Stomach (tissue), 9 donors: Measurements from ENCODE around the gene CR1L. TPM values are rescaled to one million over a fixed set of nuclear protein-coding genes. Genes with fewer than 3 reads are reported as not detected.
"Not testable (repeated sequence)": the region's sequence is repeated elsewhere in the genome, so short reads cannot be mapped to it uniquely, and the experiment has no call there.

ENCODE experiments used
- DNase-seq, 2 donors: peaks; one replicate each; pipeline versions ENCODE4 v3.0.0 to v3.0.0-alpha.2; 2013 to 2019
- H3K27ac ChIP-seq, 5 donors: fragments of 200-600 bp in 4 of 5; sonication (generic) in 4 of 5; one replicate each; pipeline ENCODE4 v1.5.1; 2013 to 2019; ENCODE audit warnings: mild to moderate bottlenecking in 1 of 5, moderate library complexity in 1 of 5
- H3K27me3 ChIP-seq, 3 donors: fragments of 200-600 bp; sonication (generic); one replicate each; pipeline ENCODE4 v1.5.1; 2017 to 2019; ENCODE audit warnings: mixed run types in 1 of 3
- H3K36me3 ChIP-seq, 4 donors: fragments of 200-600 bp; sonication (generic); 1 replicate in 3 of 4; 2 replicates in 1 of 4; pipeline ENCODE4 v1.5.1; 2016 to 2019
- H3K4me1 ChIP-seq, 4 donors: fragments of 200-600 bp; sonication (generic); one replicate each; pipeline ENCODE4 v1.5.1; 2016 to 2019
- H3K4me3 ChIP-seq, 4 donors: fragments of 200-600 bp; sonication (generic) in 3 of 4; one replicate each; pipeline ENCODE4 v1.5.1; 2016 to 2019; ENCODE audit warnings: mild to moderate bottlenecking in 1 of 4
- H3K9me3 ChIP-seq, 4 donors: fragments of 200-600 bp; sonication (generic); one replicate each; pipeline ENCODE4 v1.5.1; 2016 to 2019
- CTCF ChIP-seq, 7 experiments: fragments of 450-650 bp in 4 of 7; fragments of 200-600 bp in 3 of 7; sonication (generic) in 3 of 7; IDR thresholded peaks; one replicate each; pipeline ENCODE4 v1.5.1; 2016 to 2019; ENCODE audit warnings: antibody characterized with exemption in 7 of 7, control low read depth in 2 of 7, mild to moderate bottlenecking in 1 of 7
- EP300 ChIP-seq: sonication (generic); formaldehyde crosslinking; IDR thresholded peaks from one replicate; pipeline ENCODE4 v1.6.1; 2017; ENCODE audit warnings: antibody characterized with exemption
- POLR2A ChIP-seq, 4 donors: fragments of 450-650 bp; IDR thresholded peaks; one replicate each; pipeline ENCODE4 v1.6.1; 2016; ENCODE audit warnings: antibody characterized with exemption in 4 of 4, control low read depth in 2 of 4, mild to moderate bottlenecking in 1 of 4, moderate library complexity in 1 of 4
- POLR2AphosphoS5 ChIP-seq, 3 donors: sonication (generic); formaldehyde crosslinking; IDR thresholded peaks; one replicate each; pipeline ENCODE4 v1.6.1; 2016; ENCODE audit warnings: antibody characterized with exemption in 3 of 3
- WGBS, 5 donors: extraction: QIAGEN DNeasy Blood & Tissue Kit in 3 of 5; methylation state at CpG; one replicate each; pipeline versions ENCODE4 v1.1.5 to v1.1.7; 2013 to 2018; 5-methylcytosine and 5-hydroxymethylcytosine counted together
- intact Hi-C: fragments of 100-400 bp; cut with DNase I; formaldehyde crosslinking; loops from one replicate; pipeline ENCODE4 v1.15.1; 2023; ENCODE audit warnings: low total_unique reads
- polyA plus RNA-seq, 3 donors: library from polyadenylated mRNA; stranded (reverse); fragments of 200-250 nt; gene quantifications; one replicate each; pipeline ENCODE4 v1.2.3, GENCODE V29; 2013
- small RNA-seq, 4 donors: library from RNA; depleted of rRNA; stranded (forward); fragments of <200 nt; gene quantifications; one replicate each; pipeline ENCODE3, GENCODE V24; 2016
- total RNA-seq, 5 donors: library from RNA; depleted of rRNA; stranded (reverse); fragments of >200 nt; gene quantifications; one replicate each; pipeline versions ENCODE4 v1.1.0 to v1.2.3, GENCODE V29; 2014 to 2016
- donor health status: healthy with polysubstance abuse.
- donor health status: Bipolar disorder and iron deficiency.
- donor health status: healthy.

Gene CR1L
- total and polyA plus RNA-seq, 8 donors: 1.7 TPM; not detected in 7

DNA sequence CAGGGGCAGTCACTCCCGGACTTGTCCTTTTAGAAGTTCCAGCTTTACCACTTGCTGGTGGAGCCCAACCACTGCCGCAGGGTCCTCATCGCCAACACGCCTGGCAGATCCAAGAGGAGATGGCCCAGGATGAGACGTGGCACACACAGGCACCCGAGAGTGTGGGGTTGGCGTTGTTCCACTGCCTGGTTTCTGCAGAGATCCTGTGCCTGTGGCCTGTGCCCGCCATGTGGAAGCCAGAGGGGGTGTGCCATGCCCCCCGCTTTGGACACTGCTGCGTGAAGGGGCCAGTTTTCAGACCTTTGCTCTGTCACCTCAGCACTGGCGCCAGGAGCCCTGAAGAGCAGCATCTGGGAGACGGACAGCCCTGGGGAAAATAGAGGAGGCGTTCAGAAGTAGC lies 117.7 kb downstream of the CR1L start:
- intact Hi-C loops: no loop called here
- H3K4me3 ChIP-seq: no peak overlapping the region
- no peak for DNase-seq
- 95 to 98% (median 96%) methylated on average over 13 of the region's 13 CpGs for WGBS, 5 donors
- H3K9me3 ChIP-seq: no peaks in the 10 kb centered on the region
- no peak overlapping the region for H3K27ac ChIP-seq
- TF ChIP-seq POLR2A (IDR thresholded peaks at IDR 0.05): no peak
- no peaks in the 10 kb centered on the region for H3K27me3 ChIP-seq
- peaks cover 0 to 3% (median under 1%) of the 10 kb centered on the region in 4 donors for H3K4me1 ChIP-seq
- peaks cover 46 to 95% (median 94%) of the 10 kb centered on the region in 4 donors for H3K36me3 ChIP-seq

GRCh38 chr1:207763091-207763490 lies 118.2 kb downstream of the CR1L start:
- TF ChIP-seq POLR2AphosphoS5 (IDR thresholded peaks at IDR 0.05): no peak
- TF ChIP-seq POLR2A (IDR thresholded peaks at IDR 0.05): no peak
- TF ChIP-seq CTCF (IDR thresholded peaks at IDR 0.05): no peak
- no peak for TF ChIP-seq EP300
- H3K9me3 ChIP-seq: no peaks in the 10 kb centered on the region
- no peak for DNase-seq
- H3K36me3 ChIP-seq: peaks cover 46 to 95% (median 94%) of the 10 kb centered on the region in 4 donors
- intact Hi-C loops: no loop called here
- H3K4me1 ChIP-seq: no peaks in the 10 kb centered on the region
- no peaks in the 10 kb centered on the region for H3K27me3 ChIP-seq
- H3K27ac ChIP-seq: no peak overlapping the region
- WGBS, 5 donors: 95 to 97% (median 95%) methylated on average over 6 to 10 of the region's 10 CpGs
- H3K4me3 ChIP-seq: no peak overlapping the region

DNA sequence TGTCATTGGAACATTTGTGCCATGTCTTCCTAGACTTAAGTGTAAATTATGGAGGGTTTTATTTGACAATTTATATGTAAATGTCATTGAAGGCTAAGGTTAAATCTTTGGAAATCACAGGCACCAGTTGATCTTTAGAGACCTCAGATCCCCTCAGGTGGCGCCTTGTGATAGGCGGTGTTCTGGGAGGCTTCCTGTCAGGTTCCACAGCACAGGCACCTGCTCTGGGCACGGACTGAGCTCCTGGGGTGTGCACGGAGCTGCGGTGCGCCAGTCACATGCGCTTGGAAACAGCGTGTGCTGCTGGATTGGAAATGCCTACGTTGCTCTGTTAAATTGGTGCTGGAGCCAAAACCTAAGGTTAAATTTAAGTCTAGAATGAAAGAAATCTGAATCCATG lies 119.0 kb downstream of the CR1L start:
- Histone ChIP-seq H3K4me3 (no peak overlapping the region), H3K27me3 (no peaks in the 10 kb centered on the region), H3K4me1 (no peaks in the 10 kb centered on the region), H3K27ac (no peak overlapping the region), H3K36me3 (peaks cover 39 to 95% (median 94%) of the 10 kb centered on the region in 4 donors), H3K9me3 (no peaks in the 10 kb centered on the region)
- intact Hi-C loops: no loop called here
- no peak for DNase-seq
- TF ChIP-seq POLR2A (IDR thresholded peaks at IDR 0.05): no peak
- no peak for TF ChIP-seq EP300
- TF ChIP-seq POLR2AphosphoS5 (IDR thresholded peaks at IDR 0.05): no peak
- no peak for TF ChIP-seq CTCF (IDR thresholded peaks at IDR 0.05)
- WGBS, 5 donors: 87 to 95% (median 88%) methylated on average over 9 of the region's 9 CpGs

DNA sequence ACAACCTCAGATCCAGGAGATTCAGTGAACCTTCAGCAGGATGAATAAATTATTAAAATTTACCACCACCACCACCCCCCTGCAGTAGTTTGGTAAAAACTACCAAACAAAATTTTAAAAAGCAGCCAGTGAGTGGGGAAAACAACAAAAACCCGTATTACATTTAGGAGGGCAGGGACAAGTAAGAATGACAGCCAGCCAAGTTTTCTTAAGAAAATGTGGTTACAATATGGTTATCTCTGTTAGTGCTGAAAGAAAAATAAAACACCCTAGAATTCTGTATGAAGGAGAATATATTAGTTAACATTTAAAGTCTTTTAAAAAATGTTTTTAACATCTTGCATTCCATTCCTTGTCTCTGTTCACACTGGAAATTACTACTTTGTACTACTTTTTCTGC lies 121.6 kb downstream of the CR1L start:
- TF ChIP-seq EP300: no peak
- no peak for TF ChIP-seq CTCF (IDR thresholded peaks at IDR 0.05)
- no peak for TF ChIP-seq POLR2AphosphoS5 (IDR thresholded peaks at IDR 0.05)
- no peak for TF ChIP-seq POLR2A (IDR thresholded peaks at IDR 0.05)
- 48 to 72% (median 54%) methylated on average over 1 of the region's 1 CpG for WGBS, 5 donors
- H3K9me3 ChIP-seq: peaks cover 0 to 7% (median 2%) of the 10 kb centered on the region in 4 donors
- H3K27me3 ChIP-seq: no peaks in the 10 kb centered on the region
- no peaks in the 10 kb centered on the region for H3K4me1 ChIP-seq
- intact Hi-C loops: no loop called here
- no peak overlapping the region for H3K27ac ChIP-seq
- DNase-seq: no peak
- no peak overlapping the region for H3K4me3 ChIP-seq
- peaks cover 30 to 95% (median 94%) of the 10 kb centered on the region in 4 donors for H3K36me3 ChIP-seq

GRCh38 chr1:207770514-207770913 lies 125.6 kb downstream of the CR1L start:
- DNase-seq, H3K27me3 ChIP-seq, H3K4me1 ChIP-seq, intact Hi-C loops, H3K27ac ChIP-seq, H3K4me3 ChIP-seq: not testable (repeated sequence)
- 91 to 100% (median 95%) methylated on average over 3 to 4 of the region's 4 CpGs for WGBS, 5 donors
- Histone ChIP-seq H3K36me3 (peaks cover 16 to 85% (median 82%) of the 10 kb centered on the region in 4 donors), H3K9me3 (peaks cover 0 to 10% (median 3%) of the 10 kb centered on the region in 4 donors)

Small RNA genes lying within 50 kb of the gene (small RNA-seq; reads per million reads assigned to genes)
- gene RNA5SP534: 0 reads per million in 4 donors

Other genes with a start within 250 kb of the CR1L start
- gene CR2, start 190.8 kb upstream of the CR1L start, total RNA-seq: under 1 TPM in 2 of 5 donors, not detected in 3; 0.29 to 0.92 TPM
- gene CR2, start 190.8 kb upstream of the CR1L start, polyA plus RNA-seq: 1 to 10 TPM in 1 of 3 donors, under 1 TPM in 1, not detected in 1; 0.76 to 4.2 TPM
- gene CR1, start 149.0 kb upstream of the CR1L start, total RNA-seq: 1 to 10 TPM; 1.3 to 8.0 (median 1.8) TPM
- under 1 TPM; 0.44 to 0.61 (median 0.48) TPM for gene CR1, start 149.0 kb upstream of the CR1L start, polyA plus RNA-seq
- gene CD46, start 106.9 kb downstream of the CR1L start, total RNA-seq: 100 to 1,000 TPM in 3 of 5 donors, 10 to 100 TPM in 2; 31.5 to 424 (median 102) TPM
- gene CD46, start 106.9 kb downstream of the CR1L start, polyA plus RNA-seq: 100 to 1,000 TPM in 1 of 3 donors, 10 to 100 TPM in 2; 25.2 to 104 (median 69.3) TPM